GM08714 (cell line): ENCODE data around the gene CKLF.

ENCODE experiments used
- H3K4me3 ChIP-seq: fragments of 200-500 bp; sonication (Bioruptor generic); 2 replicates; pipeline ENCODE4 v1.5.1; 2014; ENCODE audit warnings: mild to moderate bottlenecking, low read length, inconsistent platforms
- ZNF274 ChIP-seq: IDR thresholded peaks from 2 replicates; pipeline ENCODE4 v1.6.1; 2012; ENCODE audit warnings: mild to moderate bottlenecking, low read depth, low read length

CKLF gene

GRCh38 chr16:66547101-66547989 is 5.0 kb upstream of the CKLF start:
- H3K4me3 ChIP-seq = no peak overlapping the region
- no peak for TF ChIP-seq ZNF274

- H3K4me3 ChIP-seq = no peak overlapping the region
- TF ChIP-seq ZNF274 = no peak
Observed at GRCh38 chr16:66548068-66548467, 4.3 kb upstream of the CKLF start.

- no peak for TF ChIP-seq ZNF274
- no peak overlapping the region for H3K4me3 ChIP-seq
Observed at GRCh38 chr16:66548868-66549267, 3.5 kb upstream of the CKLF start.

GRCh38 chr16:66549284-66550131 is 2.9 kb upstream of the CKLF start, which contains the start of gene TK2:
Gene TK2 (minus strand): TSS chr16:66550122. CDS start chr16:66550061, 61 bp downstream.
- peak within 1 kb of the TSS; percentile 35; the same call in 1 of the 2 replicates for H3K4me3 ChIP-seq
- no peak for TF ChIP-seq ZNF274

- no peak for TF ChIP-seq ZNF274
- H3K4me3 ChIP-seq = no peak overlapping the region
Observed at GRCh38 chr16:66551348-66551759, 1.0 kb upstream of the CKLF start.

GRCh38 chr16:66551788-66552285 is 539 bp upstream of the CKLF start:
- TF ChIP-seq ZNF274 = no peak
- H3K4me3 ChIP-seq = peak overlapping the region; percentile 36; the same call in 1 of the 2 replicates

- peak overlapping the region; percentile 42 for H3K4me3 ChIP-seq
- no peak for TF ChIP-seq ZNF274
Observed at GRCh38 chr16:66553223-66553622, 847 bp downstream of the CKLF start.

GRCh38 chr16:66554021-66554420 is 1.6 kb downstream of the CKLF start:
- no peak overlapping the region; the same call in 1 of the 2 replicates for H3K4me3 ChIP-seq

GRCh38 chr16:66554495-66554894 is 2.1 kb downstream of the CKLF start:
- TF ChIP-seq ZNF274 = no peak
- H3K4me3 ChIP-seq = no peak overlapping the region

More at GRCh38 chr16:66554021-66554420, 1.6 kb downstream of the CKLF start:
- TF ChIP-seq ZNF274 = no peak

- no peak for TF ChIP-seq ZNF274
Observed at GRCh38 chr16:66560107-66560506, 7.7 kb downstream of the CKLF start.

GRCh38 chr16:66561381-66562080 is 9.2 kb downstream of the CKLF start:
- no peak for TF ChIP-seq ZNF274
- H3K4me3 ChIP-seq = no peak overlapping the region

More at GRCh38 chr16:66560107-66560506, 7.7 kb downstream of the CKLF start:
- no peak overlapping the region for H3K4me3 ChIP-seq

- no peak overlapping the region for H3K4me3 ChIP-seq
Observed at GRCh38 chr16:66562409-66562808, 10.0 kb downstream of the CKLF start.

GRCh38 chr16:66562986-66563385 is 10.6 kb downstream of the CKLF start:
- TF ChIP-seq ZNF274 = no peak
- H3K4me3 ChIP-seq = no peak overlapping the region

More at GRCh38 chr16:66562409-66562808, 10.0 kb downstream of the CKLF start:
- no peak for TF ChIP-seq ZNF274
